Stimulated activated CD4-positive, alpha-beta T cell treated with anti-CD3 and anti-CD28 coated beads, Interleukin-12 subunit alpha, Interleukin-12 subunit beta, amount 100 ng/mL, for 4 hours (primary cell): Measurements from ENCODE around the gene GPM6B.

ENCODE experiments used
- DNase-seq: peaks from one replicate; pipeline ENCODE4 v3.0.0-alpha.2; 2020

GPM6B gene

GRCh38 chrX:13821738-13822137 lies 4.8 kb upstream of the GPM6B start:
- DNase-seq, result no peak

DNA sequence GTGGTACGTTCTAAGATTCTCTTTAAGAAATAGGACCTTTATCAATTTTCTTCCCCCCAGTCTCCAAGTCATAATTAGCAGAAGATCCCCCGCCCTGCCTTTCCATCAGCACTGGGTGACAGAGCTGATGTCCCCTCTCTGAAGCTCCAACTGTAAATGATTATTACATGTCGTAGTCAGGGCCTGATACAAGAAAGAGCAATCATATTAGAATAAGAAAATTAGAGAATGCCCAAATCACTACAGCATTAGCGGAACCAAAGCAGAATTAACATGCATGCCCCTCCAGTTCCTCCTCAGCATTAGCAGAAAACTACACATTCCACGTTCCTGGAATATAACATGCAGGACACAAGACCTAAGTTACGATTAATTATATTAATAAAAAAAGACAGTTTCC lies 717 bp downstream of the GPM6B start:
- no peak for DNase-seq

DNA sequence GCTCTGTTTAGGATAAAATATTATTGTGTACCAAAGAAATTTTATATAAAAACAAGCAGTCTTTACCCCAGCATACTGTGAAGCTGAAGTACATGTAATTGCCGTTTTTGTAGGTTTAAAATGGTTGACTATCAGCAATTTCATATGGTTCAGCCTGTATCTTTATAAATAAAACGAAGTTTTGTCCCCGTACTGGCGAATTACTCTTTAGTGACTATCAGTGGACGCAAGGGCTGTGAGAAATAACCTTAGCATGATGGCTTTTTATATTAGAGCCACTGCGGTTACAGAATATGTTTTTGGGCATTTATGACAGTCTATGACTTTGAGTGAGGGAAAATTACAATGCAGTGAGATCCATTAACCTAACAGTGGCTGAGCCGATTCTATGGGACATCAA lies 1.2 kb downstream of the GPM6B start:
- no peak for DNase-seq

GRCh38 chrX:13808865-13809264 lies 8.0 kb downstream of the GPM6B start:
- DNase-seq, result no peak

GRCh38 chrX:13808293-13808692 lies 8.6 kb downstream of the GPM6B start:
- DNase-seq, result no peak

DNA sequence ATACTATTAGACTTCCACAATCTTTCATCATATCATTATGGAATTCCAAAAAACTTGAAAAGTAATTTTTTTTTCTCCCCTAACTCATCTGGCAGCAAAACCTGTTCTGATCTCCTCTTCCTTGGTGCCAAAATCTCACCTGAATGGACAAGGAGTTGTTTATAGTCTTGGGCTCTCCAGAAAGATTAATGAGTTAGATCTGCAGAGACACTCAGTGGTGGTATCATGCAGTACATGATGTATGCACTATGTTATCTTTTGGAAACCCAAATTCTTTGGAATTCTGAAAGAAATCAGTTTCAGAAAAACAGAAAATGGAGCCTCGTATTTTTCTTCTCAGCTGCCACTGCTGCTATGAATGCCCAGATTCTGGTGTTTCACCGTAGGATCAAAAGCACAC lies 11.7 kb downstream of the GPM6B start:
- no peak for DNase-seq

DNA sequence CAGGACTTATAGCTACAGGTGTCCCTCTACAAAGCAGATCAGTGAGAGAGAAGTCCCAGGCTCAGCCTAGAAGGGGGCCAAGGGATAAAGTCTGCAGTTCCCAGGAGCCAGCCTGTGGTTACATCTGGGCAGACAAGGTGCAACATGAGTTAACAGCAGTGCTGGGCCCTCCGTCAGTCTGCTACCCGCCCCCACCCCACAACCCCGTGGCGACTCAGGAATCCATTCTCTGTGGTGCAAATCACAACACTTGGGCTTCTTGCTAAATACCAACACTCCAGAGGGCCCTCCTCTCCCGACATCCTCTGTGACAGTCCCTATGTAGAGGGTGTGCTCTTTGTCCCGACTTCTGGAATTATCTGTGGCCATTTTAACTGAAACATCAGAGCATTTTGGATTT lies 13.8 kb downstream of the GPM6B start:
- no peak for DNase-seq

GRCh38 chrX:13798184-13798583 lies 18.7 kb downstream of the GPM6B start:
- DNase-seq, result no peak

- no peak for DNase-seq
Observed at GRCh38 chrX:13797512-13797911, 19.4 kb downstream of the GPM6B start.

DNA sequence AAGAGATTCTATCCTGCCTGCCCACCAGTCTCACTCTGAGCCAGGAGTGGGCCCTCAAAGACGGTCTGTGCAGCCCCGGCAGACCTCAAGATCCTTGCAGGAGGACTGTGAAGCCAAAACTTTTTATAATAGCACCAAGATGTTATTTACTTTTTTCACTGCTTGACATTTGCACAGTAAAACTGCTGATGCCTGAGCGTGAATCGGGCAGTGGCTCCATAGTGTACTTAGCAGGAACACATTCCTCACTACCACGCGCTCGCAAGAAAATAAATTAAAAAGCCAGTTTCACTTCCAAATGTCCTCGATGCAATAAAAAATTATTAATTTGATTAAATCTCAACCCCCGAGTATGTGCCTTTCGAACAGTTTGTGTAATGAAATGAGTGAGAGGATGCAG lies 22.5 kb downstream of the GPM6B start:
- no peak for DNase-seq

DNA sequence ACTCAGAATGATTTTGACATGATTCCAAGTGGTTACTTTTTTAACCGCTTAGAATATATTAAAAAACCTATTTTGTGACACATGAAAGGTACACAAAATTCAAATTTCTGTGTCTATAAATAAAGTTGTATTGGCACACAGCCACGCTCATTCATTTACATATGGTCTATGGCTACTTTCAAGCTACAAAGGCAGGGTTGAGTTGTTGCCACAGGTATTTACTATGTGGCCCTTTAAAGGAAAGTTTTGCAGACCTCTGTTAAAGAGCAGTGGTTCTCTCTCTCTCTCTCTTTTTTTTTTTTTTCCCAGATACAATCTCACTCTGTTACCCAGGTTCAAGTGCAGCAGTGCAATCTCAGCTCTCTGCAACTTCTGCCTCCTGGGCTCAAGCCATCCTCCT lies 23.0 kb downstream of the GPM6B start:
- DNase-seq, result no peak

- DNase-seq, result no peak
Observed at GRCh38 chrX:13791559-13791958, 25.3 kb downstream of the GPM6B start.

DNA sequence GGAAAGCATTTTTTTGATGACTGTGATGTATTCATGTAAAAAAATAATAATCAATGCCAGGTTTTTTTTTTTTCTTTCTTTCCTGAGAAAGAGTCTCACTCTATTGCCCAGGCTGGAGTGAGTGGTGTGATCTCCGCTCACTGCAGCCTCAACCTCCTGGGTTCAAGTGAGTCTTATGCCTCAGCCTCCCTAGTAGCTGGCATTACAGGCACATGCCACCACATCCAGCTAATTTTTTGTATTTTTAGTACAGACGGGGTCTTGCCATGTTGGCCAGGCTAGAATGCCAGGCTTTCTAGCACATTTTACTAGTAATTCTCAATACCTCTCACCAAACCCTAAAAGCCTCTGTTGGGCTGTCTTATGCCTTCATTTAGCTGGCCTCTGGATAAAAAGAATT lies 25.7 kb downstream of the GPM6B start:
- no peak for DNase-seq

GRCh38 chrX:13790206-13791131 lies 26.4 kb downstream of the GPM6B start:
- DNase-seq, result no peak

DNA sequence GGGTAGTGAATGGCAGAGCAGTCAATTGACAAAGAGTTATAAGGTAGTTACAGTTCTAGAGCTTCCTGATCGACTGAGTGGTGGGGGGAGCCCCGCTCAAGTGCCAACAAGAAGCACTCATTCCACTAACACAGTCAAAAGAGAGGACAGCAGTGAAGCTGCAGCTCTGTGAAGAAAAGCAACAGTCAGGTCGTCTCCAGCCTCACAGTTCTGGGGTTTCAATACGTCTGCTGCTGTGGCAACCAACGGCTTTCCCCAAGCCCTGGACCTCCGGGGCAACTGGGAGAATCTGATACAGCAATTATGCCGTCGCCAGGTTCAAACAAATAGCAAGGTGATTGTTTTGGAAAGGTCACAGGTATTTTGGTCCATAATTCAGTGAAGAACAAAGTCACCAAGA lies 30.8 kb downstream of the GPM6B start:
- DNase-seq, result no peak

DNA sequence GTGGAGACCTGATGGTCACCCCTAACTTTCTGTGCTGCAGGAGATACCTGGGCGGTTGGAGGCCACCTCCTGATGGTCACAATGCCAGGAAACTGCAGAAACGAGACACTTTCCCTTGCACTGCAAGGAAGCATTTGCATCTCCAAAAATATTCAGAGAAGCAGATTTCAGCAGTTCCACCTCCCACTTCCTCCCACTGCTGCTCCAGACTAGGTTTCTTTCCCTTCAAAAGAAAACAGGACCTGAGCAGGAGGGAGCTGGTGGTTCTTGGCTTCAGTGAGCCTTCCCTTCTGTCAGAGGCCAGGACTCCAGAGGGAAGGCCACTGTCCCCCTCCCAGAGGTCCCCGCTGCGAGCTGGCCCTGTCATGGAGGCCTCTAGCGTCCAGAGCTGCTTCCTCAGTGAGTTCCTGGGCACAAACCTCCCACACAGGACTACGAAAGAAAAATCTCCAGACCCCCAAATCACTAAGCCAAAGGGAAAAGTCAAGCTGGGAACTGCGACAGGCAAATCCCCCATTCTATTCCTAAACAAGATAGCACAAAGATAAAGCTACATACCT lies 35.9 kb downstream of the GPM6B start:
- no peak for DNase-seq

DNA sequence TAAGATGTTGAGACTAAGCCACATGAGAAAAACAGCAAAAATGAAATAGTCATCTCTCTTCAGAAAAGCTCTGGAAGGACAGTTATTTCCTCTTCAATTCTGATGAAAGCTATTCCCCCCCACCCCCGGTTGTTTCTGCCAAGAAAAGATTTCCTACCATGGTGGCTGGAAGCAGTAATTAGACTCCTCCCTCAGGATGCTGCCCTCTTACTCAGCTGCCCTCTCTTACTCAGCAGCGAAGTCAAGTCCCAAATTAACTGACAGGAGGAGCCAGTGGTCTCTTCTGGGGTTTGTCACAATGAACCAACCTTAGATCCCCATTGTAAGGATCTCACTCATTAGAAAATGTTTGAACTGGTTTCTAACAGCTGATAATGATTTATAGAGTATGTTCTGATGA lies 38.0 kb downstream of the GPM6B start:
- no peak for DNase-seq

DNA sequence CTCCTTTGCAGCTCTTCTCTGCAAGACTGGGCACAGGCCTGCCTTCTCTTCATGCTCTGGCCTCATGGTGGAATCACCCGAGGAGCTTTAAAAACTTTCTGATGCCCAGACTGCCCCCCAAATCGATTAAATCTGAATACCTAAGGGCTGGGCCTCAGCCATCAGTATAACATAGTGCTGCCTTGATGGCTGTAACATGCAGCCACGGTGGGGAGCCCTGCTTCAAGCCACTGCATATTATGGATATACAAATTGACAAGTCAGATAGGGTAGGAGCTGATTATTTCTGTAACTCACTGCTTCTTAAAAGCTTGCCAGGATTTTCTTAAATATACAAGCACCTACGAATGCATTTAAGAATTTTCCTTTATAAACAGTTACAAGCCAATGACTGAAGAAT lies 40.5 kb downstream of the GPM6B start:
- no peak for DNase-seq

DNA sequence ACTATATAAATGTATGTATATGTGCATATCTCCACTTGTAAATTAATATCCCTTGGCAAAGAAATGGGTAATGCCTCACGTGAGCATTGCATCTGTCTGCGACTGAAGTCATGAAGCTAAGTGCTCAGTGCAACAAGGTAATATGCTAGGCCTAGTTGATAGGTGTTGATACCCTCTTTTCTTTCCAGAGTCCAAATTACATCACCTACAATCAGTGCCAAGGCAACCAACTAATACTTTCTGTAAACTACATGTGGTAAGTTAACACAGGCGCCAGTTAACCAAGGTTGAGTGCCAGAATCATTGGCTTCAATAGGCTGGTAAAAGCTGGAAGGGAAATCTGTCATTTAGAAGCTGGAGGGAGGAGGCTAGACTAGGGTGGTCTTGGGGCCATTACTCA lies 41.1 kb downstream of the GPM6B start:
- no peak for DNase-seq

DNA sequence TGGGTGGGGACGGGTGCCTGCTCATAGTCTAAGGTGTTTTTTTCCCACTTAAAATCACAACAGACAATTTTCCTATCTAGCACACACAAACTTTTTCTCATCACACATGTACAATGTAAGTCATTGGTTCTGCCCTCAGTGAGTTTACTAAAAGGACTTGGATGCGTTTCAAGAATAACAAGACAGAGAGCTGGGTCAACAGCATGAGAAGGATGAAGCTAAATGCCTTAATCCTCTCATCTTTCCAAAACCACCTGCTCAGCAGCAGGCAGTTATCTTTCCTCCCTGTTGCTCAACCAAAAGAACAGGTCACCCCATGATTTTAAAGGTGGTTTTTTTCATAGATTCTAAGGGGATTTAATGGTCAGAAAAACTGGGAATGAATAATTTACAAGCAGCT lies 42.2 kb downstream of the GPM6B start:
- DNase-seq, result no peak

- no peak for DNase-seq
Observed at GRCh38 chrX:13770013-13770535, 46.8 kb downstream of the GPM6B start.

- DNase-seq, result no peak
Observed at GRCh38 chrX:13768939-13769338, 48.0 kb downstream of the GPM6B start.

- no peak for DNase-seq
Observed at GRCh38 chrX:13764765-13765164, 52.1 kb downstream of the GPM6B start.

- no peak for DNase-seq
Observed at GRCh38 chrX:13764281-13764680, 52.6 kb downstream of the GPM6B start.

DNA sequence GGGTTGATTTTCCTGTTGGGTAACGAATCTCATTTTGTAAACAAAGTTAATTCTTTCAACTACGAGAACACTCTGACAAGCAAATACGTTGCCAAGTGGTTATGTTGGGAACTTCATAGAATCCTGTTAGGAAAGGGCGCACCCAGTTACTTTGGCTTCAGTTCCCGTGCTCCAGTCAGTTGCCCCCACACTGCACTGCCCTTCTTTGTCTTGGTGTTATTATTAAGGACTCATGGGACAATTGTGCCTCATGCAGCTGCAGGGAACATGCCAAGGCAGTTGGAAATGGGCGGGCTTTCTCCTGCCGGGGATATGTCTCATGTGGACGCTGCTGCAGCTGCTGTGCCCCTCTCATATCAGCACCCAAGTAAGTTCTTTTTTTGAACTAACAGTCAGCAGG lies 53.4 kb downstream of the GPM6B start:
- DNase-seq, result no peak
